GM18873 (cell line): ENCODE measurements around the gene STAT6.
"Not testable (repeated sequence)": the region's sequence is repeated elsewhere in the genome, so short reads cannot be mapped to it uniquely, and the experiment has no call there.

Experiments used
- ATAC-seq: cut with Tn5 transposase; IDR thresholded peaks from one replicate; pipeline ENCODE4 v1.9.1; 2021; ENCODE audit warnings: mild to moderate bottlenecking, moderate library complexity, moderate number of reproducible peaks; ENCODE audit not compliant: unreplicated experiment, low FRiP score

Gene STAT6

GRCh38 chr12:57127101-57127725, 16.1 kb upstream of the STAT6 start:
- no peak for ATAC-seq

- ATAC-seq: no peak
Observed at GRCh38 chr12:57126561-57126960, 15.4 kb upstream of the STAT6 start.

- ATAC-seq: no peak
Observed at GRCh38 chr12:57126061-57126460, 14.9 kb upstream of the STAT6 start.

- ATAC-seq: no peak
Observed at GRCh38 chr12:57124261-57124877, 13.2 kb upstream of the STAT6 start.

GRCh38 chr12:57123813-57124212, 12.7 kb upstream of the STAT6 start:
- no peak for ATAC-seq

- ATAC-seq: not testable (repeated sequence)
Observed at GRCh38 chr12:57120718-57121117, 9.6 kb upstream of the STAT6 start.

- ATAC-seq: no peak
Observed at GRCh38 chr12:57119294-57120085, 8.3 kb upstream of the STAT6 start.

GRCh38 chr12:57118711-57119271, 7.6 kb upstream of the STAT6 start:
- no peak for ATAC-seq

- no peak for ATAC-seq
Observed at GRCh38 chr12:57116580-57117281, 5.6 kb upstream of the STAT6 start.

GRCh38 chr12:57112492-57113294, 1.5 kb upstream of the STAT6 start:
- ATAC-seq: peak; percentile 61

GRCh38 chr12:57110104-57111030, 795 bp downstream of the STAT6 start:
- peak; percentile 37 for ATAC-seq

GRCh38 chr12:57109207-57110103, 1.7 kb downstream of the STAT6 start:
- no peak for ATAC-seq

- no peak for ATAC-seq
Observed at GRCh38 chr12:57107456-57108155, 3.6 kb downstream of the STAT6 start.

GRCh38 chr12:57106021-57106708, 5.0 kb downstream of the STAT6 start:
- no peak for ATAC-seq

GRCh38 chr12:57105011-57105753, 6.0 kb downstream of the STAT6 start:
- ATAC-seq: no peak
